ENCODE data around the gene SULT1E1. TPM values are rescaled to one million over a fixed set of nuclear protein-coding genes. Genes with fewer than 3 reads are reported as not detected.

The SULT1E1 gene
- polyA plus RNA-seq, 1 experiment: not detected

- DNase-seq (ENCODE audit: low read depth, low spot score): no peak
- TF ChIP-seq CTCF (IDR thresholded peaks at IDR 0.05; ENCODE audit: low read depth, low read length): no peak
- POLR2A ChIA-PET: no interaction called here
- H3K27ac ChIP-seq (ENCODE audit: low read depth, low read length): no peak overlapping the region
- CTCF ChIA-PET: interaction anchor here (0.7 to 0.9 kb wide), 2 partner anchors 21 to 37 kb away, joined by 3 read pairs; no protein-coding TSS in a partner anchor
- H3K4me3 ChIP-seq (ENCODE audit: low read depth, low read length): no peak overlapping the region
- H3K9me3 ChIP-seq (ENCODE audit: control insufficient read depth, insufficient read depth, low read length): no peaks in the 10 kb centered on the region
- H3K27me3 ChIP-seq (ENCODE audit: control insufficient read depth, insufficient read depth, low read length): no peaks in the 10 kb centered on the region
Measured at GRCh38 chr4:69860521-69861298, 765 bp upstream of the SULT1E1 start.

GRCh38 chr4:69859140-69859685 is 732 bp downstream of the SULT1E1 start:
- Histone ChIP-seq H3K27ac (ENCODE audit: low read depth, low read length) (no peak overlapping the region), H3K27me3 (ENCODE audit: control insufficient read depth, insufficient read depth, low read length) (no peaks in the 10 kb centered on the region), H3K4me3 (ENCODE audit: low read depth, low read length) (no peak overlapping the region), H3K9me3 (ENCODE audit: control insufficient read depth, insufficient read depth, low read length) (no peaks in the 10 kb centered on the region)
- ChIA-PET POLR2A (no interaction called here), CTCF (interaction anchor here (0.8 kb wide), 1 partner anchor 21 kb away, joined by 3 read pairs; no protein-coding TSS in a partner anchor)
- no peak for DNase-seq (ENCODE audit: low read depth, low spot score)
- TF ChIP-seq CTCF (IDR thresholded peaks at IDR 0.05; ENCODE audit: low read depth, low read length): no peak

GRCh38 chr4:69858690-69859089 is 1.3 kb downstream of the SULT1E1 start:
- DNase-seq (ENCODE audit: low read depth, low spot score): no peak
- Histone ChIP-seq H3K4me3 (ENCODE audit: low read depth, low read length) (no peak overlapping the region), H3K27ac (ENCODE audit: low read depth, low read length) (no peak overlapping the region), H3K27me3 (ENCODE audit: control insufficient read depth, insufficient read depth, low read length) (no peaks in the 10 kb centered on the region), H3K9me3 (ENCODE audit: control insufficient read depth, insufficient read depth, low read length) (no peaks in the 10 kb centered on the region)
- TF ChIP-seq CTCF (IDR thresholded peaks at IDR 0.05; ENCODE audit: low read depth, low read length): no peak
- ChIA-PET POLR2A (no interaction called here), CTCF (interaction anchor here (0.8 kb wide), 1 partner anchor 22 kb away, joined by 3 read pairs; no protein-coding TSS in a partner anchor)

GRCh38 chr4:69855822-69856221 is 4.1 kb downstream of the SULT1E1 start:
- POLR2A ChIA-PET: no interaction called here
- no peak for DNase-seq (ENCODE audit: low read depth, low spot score)
- no peak overlapping the region for H3K4me3 ChIP-seq (ENCODE audit: low read depth, low read length)
- no peak for TF ChIP-seq CTCF (IDR thresholded peaks at IDR 0.05; ENCODE audit: low read depth, low read length)
- CTCF ChIA-PET: no interaction called here
- no peak overlapping the region for H3K27ac ChIP-seq (ENCODE audit: low read depth, low read length)
- H3K9me3 ChIP-seq (ENCODE audit: control insufficient read depth, insufficient read depth, low read length): no peaks in the 10 kb centered on the region
- no peaks in the 10 kb centered on the region for H3K27me3 ChIP-seq (ENCODE audit: control insufficient read depth, insufficient read depth, low read length)

- Histone ChIP-seq H3K27me3 (ENCODE audit: control insufficient read depth, insufficient read depth, low read length) (no peaks in the 10 kb centered on the region), H3K9me3 (ENCODE audit: control insufficient read depth, insufficient read depth, low read length) (no peaks in the 10 kb centered on the region), H3K4me3 (ENCODE audit: low read depth, low read length) (no peak overlapping the region), H3K27ac (ENCODE audit: low read depth, low read length) (no peak overlapping the region)
- no peak for TF ChIP-seq CTCF (IDR thresholded peaks at IDR 0.05; ENCODE audit: low read depth, low read length)
- POLR2A ChIA-PET: no interaction called here
- DNase-seq (ENCODE audit: low read depth, low spot score): no peak
- CTCF ChIA-PET: interaction anchor here (1.8 kb wide), 1 partner anchor 31 kb away, joined by 7 read pairs; no protein-coding TSS in a partner anchor
Measured at GRCh38 chr4:69849969-69850368, 10.0 kb downstream of the SULT1E1 start.

Data from AG04450 (cell line).